K562 (cell line): ENCODE measurements around the gene APLP1. TPM values are rescaled to one million over a fixed set of nuclear protein-coding genes. Genes with fewer than 3 reads are reported as not detected.
A peak's percentile ranks its signal among the peaks of the same experiment; 100 is the strongest.

ENCODE experiments used
- ARNT ChIP-seq, 2 experiments: fragments of 450-650 bp; IDR thresholded peaks; 2 replicates each; pipeline ENCODE4 v1.6.1; 2016; ENCODE audit warnings: mild to moderate bottlenecking in 1 of 2
- CBFA2T2 ChIP-seq: fragments of 450-650 bp; conservative IDR thresholded peaks from 2 replicates; pipeline ENCODE4 v1.6.1; 2017; ENCODE audit warnings: mild to moderate bottlenecking
- CBFA2T3 ChIP-seq: fragments of 450-650 bp; IDR thresholded peaks from 2 replicates; pipeline ENCODE4 v1.6.1; 2017
- COPS2 ChIP-seq: fragments of 450-650 bp; conservative IDR thresholded peaks from 2 replicates; pipeline ENCODE4 v1.6.1; 2016; ENCODE audit warnings: mild to moderate bottlenecking, moderate library complexity
- DPF2 ChIP-seq: fragments of 450-650 bp; IDR thresholded peaks from 2 replicates; pipeline ENCODE4 v1.6.1; 2016
- ELF2 ChIP-seq: fragments of 250-450 bp; sonication (Bioruptor Pico); IDR thresholded peaks from 2 replicates; pipeline ENCODE4 v1.5.0; 2021; ENCODE audit warnings: mild to moderate bottlenecking
- ERF ChIP-seq: fragments of 450-650 bp; formaldehyde crosslinking; IDR thresholded peaks from 2 replicates; pipeline ENCODE4 v1.4.0; 2020; ENCODE audit warnings: mild to moderate bottlenecking, mixed read lengths
- HDAC1 ChIP-seq, 2 experiments: fragments of 450-650 bp; IDR thresholded peaks; 2 replicates each; pipeline ENCODE4 v1.6.1; 2016 to 2017; ENCODE audit warnings: inconsistent platforms in 1 of 2, mild to moderate bottlenecking in 1 of 2, moderate library complexity in 1 of 2
- HSF4 ChIP-seq: fragments of 250-450 bp; sonication (Bioruptor Pico); IDR thresholded peaks from 2 replicates; pipeline ENCODE4 v2.1.2; 2022; ENCODE audit warnings: mild to moderate bottlenecking, moderate library complexity, borderline replicate concordance
- KDM4B ChIP-seq, 2 experiments: fragments of 450-650 bp in 1 of 2; sonication (generic) in 1 of 2; IDR thresholded peaks; 2 replicates each; pipeline ENCODE4 v1.6.1; 2016 to 2017; ENCODE audit warnings: borderline replicate concordance in 2 of 2, antibody characterized with exemption in 1 of 2, low read depth in 1 of 2, mild to moderate bottlenecking in 1 of 2
- MAFF ChIP-seq: IDR thresholded peaks from 2 replicates; pipeline ENCODE4 v1.6.1; 2012; ENCODE audit warnings: low read length, improper control_type of control experiment
- POLR2A ChIP-seq: fragments of 450-650 bp; conservative IDR thresholded peaks from 2 replicates; pipeline ENCODE4 v1.6.1; 2016
- RUNX1 ChIP-seq: sonication (generic); IDR thresholded peaks from 2 replicates; pipeline ENCODE4 v1.6.1; 2016; ENCODE audit warnings: antibody characterized with exemption, low read depth
- SAFB ChIP-seq: fragments of 200-400 bp; formaldehyde crosslinking; IDR thresholded peaks from 2 replicates; pipeline ENCODE4 v1.6.1; 2017; ENCODE audit warnings: low read depth, low read length, borderline replicate concordance
- SMAD3 ChIP-seq: fragments of 450-650 bp; formaldehyde crosslinking; conservative IDR thresholded peaks from 2 replicates; pipeline ENCODE4 v1.4.0; 2020; ENCODE audit warnings: mild to moderate bottlenecking
- SMARCB1 ChIP-seq: IDR thresholded peaks from 2 replicates; pipeline ENCODE4 v1.6.1; 2011; ENCODE audit warnings: improper control_type of control experiment, low read depth; ENCODE audit not compliant: insufficient read length
- TARDBP ChIP-seq: fragments of 450-650 bp; IDR thresholded peaks from 2 replicates; pipeline ENCODE4 v1.6.1; 2016
- ZFP1 ChIP-seq: fragments of 450-650 bp; formaldehyde crosslinking; IDR thresholded peaks from 2 replicates; pipeline ENCODE4 v1.4.0; 2020; ENCODE audit warnings: mild to moderate bottlenecking, mixed read lengths
- ZNF263 ChIP-seq: sonication (generic); formaldehyde crosslinking; IDR thresholded peaks from 2 replicates; pipeline ENCODE4 v1.8.0; 2022; ENCODE audit warnings: mild to moderate bottlenecking, missing genetic modification reagents, borderline replicate concordance
- ZNF668 ChIP-seq: fragments of 250-450 bp; sonication (Bioruptor Pico); IDR thresholded peaks from 2 replicates; pipeline ENCODE4 v1.8.0; 2022; ENCODE audit warnings: mild to moderate bottlenecking, inconsistent platforms
- ZNF707 ChIP-seq: fragments of 250-450 bp; sonication (Bioruptor Pico); conservative IDR thresholded peaks from 2 replicates; pipeline ENCODE4 v1.8.0; 2022; ENCODE audit warnings: inconsistent platforms, mild to moderate bottlenecking, moderate library complexity
- polyA plus RNA-seq, 8 experiments: library from polyadenylated mRNA; depleted of rRNA in 4 of 8; stranded (reverse) in 5 of 8; unstranded in 3 of 8; fragments of >200 nt; fragmentation: Nextera tagmentation in 2 of 8; fragmentation: Illumina TruSeq in 1 of 8; extraction: Ambion mirVana in 2 of 8; extraction: Trizol in 1 of 8; gene quantifications; 2 replicates each; pipeline versions ENCODE4 v1.2.1 to v1.2.3, GENCODE V29; 2011 to 2014; ENCODE audit warnings: inconsistent platforms in 1 of 8, missing spikeins in 1 of 8
- total RNA-seq, 7 experiments: library from RNA; depleted of rRNA in 6 of 7; stranded (reverse); fragments of >200 nt in 6 of 7; fragmentation: Illumina TruSeq in 2 of 7; extraction: Trizol in 2 of 7; gene quantifications; 2 replicates each; pipeline versions ENCODE4 v1.2.1 to v1.2.3, GENCODE V29; 2011 to 2021; ENCODE audit warnings: low replicate concordance in 1 of 7
- TF ChIP-seq, protein P1 (sequence below): fragments of 450-650 bp; IDR thresholded peaks from 2 replicates; pipeline ENCODE4 v1.6.1; 2016; ENCODE audit warnings: low read depth
- TF ChIP-seq, protein P2 (sequence below): fragments of 450-650 bp; formaldehyde crosslinking; IDR thresholded peaks from 2 replicates; pipeline ENCODE4 v1.4.0; 2022; ENCODE audit warnings: mild to moderate bottlenecking, moderate library complexity

The APLP1 gene
- total and polyA plus RNA-seq, 9 of the 15 experiments (the other 6 are each of a cell fraction or from before 2014, with no cell fraction given) = 0.69 to 9.9 (median 4.7) TPM

DNA sequence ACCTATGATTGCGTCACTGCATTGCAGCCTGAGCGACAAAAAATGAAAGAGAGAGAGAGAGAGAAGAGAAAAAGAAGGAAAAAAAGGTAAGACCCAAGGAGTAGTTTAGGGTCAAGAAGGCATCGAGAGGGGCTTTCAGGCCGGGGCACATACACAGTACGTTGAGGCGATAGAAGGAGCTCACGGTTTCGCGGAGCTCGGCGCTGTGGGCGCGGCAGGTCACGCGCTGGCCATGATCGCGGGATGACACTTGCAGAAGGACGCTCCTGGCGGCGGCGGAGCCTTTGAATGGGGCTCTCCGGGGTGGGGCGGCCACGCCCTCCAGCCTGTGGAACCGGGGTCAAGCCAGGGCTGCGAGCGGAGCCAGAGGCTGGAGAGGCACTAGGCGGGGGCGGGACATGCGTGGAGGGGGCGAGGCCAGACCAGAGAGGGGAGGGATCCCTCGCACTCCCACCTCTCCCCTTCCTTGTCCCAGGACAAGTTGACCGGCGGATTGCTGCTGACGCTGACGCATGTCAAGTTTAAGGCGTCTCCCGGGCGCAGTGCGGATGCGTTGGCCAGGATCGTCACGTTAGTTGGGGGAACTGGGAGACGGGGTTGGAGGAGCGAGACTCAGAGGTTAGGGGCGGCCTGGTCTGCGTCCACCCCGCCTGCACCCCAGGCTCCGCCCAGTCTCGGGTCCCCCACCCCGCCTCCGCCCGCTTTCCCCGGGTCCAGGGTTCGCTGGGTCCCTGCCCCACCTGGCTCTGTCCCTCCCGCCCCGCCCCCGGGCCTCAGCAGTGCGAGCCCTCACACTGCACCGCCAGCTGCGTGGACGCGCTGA, 22.9 kb upstream of the APLP1 start (continued):
- TF ChIP-seq, protein P1, sequence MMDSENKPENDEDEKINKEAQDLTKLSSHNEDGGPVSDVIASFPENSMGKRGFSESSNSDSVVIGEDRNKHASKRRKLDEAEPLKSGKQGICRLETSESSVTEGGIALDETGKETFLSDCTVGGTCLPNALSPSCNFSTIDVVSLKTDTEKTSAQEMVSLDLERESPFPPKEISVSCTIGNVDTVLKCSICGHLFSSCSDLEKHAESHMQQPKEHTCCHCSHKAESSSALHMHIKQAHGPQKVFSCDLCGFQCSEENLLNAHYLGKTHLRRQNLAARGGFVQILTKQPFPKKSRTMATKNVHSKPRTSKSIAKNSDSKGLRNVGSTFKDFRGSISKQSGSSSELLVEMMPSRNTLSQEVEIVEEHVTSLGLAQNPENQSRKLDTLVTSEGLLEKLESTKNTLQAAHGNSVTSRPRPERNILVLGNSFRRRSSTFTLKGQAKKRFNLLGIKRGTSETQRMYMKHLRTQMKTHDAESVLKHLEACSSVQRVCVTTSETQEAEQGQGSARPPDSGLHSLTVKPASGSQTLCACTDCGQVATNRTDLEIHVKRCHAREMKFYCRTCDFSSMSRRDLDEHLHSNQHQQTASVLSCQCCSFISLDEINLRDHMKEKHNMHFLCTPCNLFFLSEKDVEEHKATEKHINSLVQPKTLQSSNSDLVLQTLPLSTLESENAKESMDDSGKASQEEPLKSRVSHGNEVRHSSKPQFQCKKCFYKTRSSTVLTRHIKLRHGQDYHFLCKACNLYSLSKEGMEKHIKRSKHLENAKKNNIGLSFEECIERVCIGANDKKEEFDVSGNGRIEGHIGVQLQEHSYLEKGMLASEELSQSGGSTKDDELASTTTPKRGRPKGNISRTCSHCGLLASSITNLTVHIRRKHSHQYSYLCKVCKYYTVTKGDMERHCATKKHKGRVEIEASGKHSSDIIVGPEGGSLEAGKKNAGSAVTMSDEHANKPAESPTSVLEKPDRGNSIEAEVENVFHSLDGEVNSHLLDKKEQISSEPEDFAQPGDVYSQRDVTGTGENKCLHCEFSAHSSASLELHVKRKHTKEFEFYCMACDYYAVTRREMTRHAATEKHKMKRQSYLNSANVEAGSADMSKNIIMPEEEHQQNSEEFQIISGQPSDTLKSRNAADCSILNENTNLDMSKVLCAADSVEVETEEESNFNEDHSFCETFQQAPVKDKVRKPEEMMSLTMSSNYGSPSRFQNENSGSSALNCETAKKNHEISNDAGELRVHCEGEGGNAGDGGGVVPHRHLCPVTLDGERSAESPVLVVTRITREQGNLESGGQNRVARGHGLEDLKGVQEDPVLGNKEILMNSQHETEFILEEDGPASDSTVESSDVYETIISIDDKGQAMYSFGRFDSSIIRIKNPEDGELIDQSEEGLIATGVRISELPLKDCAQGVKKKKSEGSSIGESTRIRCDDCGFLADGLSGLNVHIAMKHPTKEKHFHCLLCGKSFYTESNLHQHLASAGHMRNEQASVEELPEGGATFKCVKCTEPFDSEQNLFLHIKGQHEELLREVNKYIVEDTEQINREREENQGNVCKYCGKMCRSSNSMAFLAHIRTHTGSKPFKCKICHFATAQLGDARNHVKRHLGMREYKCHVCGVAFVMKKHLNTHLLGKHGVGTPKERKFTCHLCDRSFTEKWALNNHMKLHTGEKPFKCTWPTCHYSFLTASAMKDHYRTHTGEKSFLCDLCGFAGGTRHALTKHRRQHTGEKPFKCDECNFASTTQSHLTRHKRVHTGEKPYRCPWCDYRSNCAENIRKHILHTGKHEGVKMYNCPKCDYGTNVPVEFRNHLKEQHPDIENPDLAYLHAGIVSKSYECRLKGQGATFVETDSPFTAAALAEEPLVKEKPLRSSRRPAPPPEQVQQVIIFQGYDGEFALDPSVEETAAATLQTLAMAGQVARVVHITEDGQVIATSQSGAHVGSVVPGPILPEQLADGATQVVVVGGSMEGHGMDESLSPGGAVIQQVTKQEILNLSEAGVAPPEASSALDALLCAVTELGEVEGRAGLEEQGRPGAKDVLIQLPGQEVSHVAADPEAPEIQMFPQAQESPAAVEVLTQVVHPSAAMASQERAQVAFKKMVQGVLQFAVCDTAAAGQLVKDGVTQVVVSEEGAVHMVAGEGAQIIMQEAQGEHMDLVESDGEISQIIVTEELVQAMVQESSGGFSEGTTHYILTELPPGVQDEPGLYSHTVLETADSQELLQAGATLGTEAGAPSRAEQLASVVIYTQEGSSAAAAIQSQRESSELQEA = no peak
- no peak for TF ChIP-seq ZFP1 (CRISPR knock-in tag)
- TF ChIP-seq ERF = no peak
- TF ChIP-seq KDM4B (IDR thresholded peaks at IDR 0.05; ENCODE audit: borderline replicate concordance in 2 of 2, low read depth in 1 of 2) = no peak
- TF ChIP-seq ZNF263 = no peak
- no peak for TF ChIP-seq MAFF
- peak; percentile 71; the same call in 1 of the 2 replicates for TF ChIP-seq SAFB
- TF ChIP-seq ZNF707 (CRISPR knock-in tag) = no peak
- no peak for TF ChIP-seq SMAD3 (CRISPR knock-in tag)
- no peak for TF ChIP-seq SMARCB1
- TF ChIP-seq ARNT (IDR thresholded peaks at IDR 0.05) = no peak
- TF ChIP-seq, protein P2, sequence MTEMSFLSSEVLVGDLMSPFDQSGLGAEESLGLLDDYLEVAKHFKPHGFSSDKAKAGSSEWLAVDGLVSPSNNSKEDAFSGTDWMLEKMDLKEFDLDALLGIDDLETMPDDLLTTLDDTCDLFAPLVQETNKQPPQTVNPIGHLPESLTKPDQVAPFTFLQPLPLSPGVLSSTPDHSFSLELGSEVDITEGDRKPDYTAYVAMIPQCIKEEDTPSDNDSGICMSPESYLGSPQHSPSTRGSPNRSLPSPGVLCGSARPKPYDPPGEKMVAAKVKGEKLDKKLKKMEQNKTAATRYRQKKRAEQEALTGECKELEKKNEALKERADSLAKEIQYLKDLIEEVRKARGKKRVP (CRISPR knock-in tag) = no peak
- TF ChIP-seq ZNF668 (CRISPR knock-in tag) = no peak
- TF ChIP-seq CBFA2T2 = no peak
- no peak for TF ChIP-seq POLR2A
- TF ChIP-seq RUNX1 = no peak
- no peak; the same call in 1 of the 2 replicates for TF ChIP-seq CBFA2T3
- TF ChIP-seq COPS2 = no peak
- peak; percentile 69 for TF ChIP-seq DPF2
- TF ChIP-seq ELF2 (CRISPR knock-in tag) = no peak
- TF ChIP-seq HSF4 (CRISPR knock-in tag) = no peak
- no peak for TF ChIP-seq TARDBP
- peak in 1 of 2 experiments; percentile 67; a peak in 2 of 4 replicates for TF ChIP-seq HDAC1 (IDR thresholded peaks at IDR 0.05)
